ENCODE data around the gene POTEM.
"Not testable (repeated sequence)": the region's sequence is repeated elsewhere in the genome, so short reads cannot be mapped to it uniquely, and the experiment has no call there.

The POTEM gene

GRCh38 chr14:18967134-18967533 lies at the start of gene POTEM:
Gene POTEM, plus strand, starts transcription at chr14:18967434. Its CDS starts 52 bp downstream, at chr14:18967486.
- not testable (repeated sequence) for DNase-seq

GRCh38 chr14:18918345-18918744 lies 48.9 kb upstream of the POTEM start:
- DNase-seq = not testable (repeated sequence)

GRCh38 chr14:18920052-18920451 lies 47.2 kb upstream of the POTEM start:
- not testable (repeated sequence) for DNase-seq

GRCh38 chr14:18921055-18921701 lies 46.1 kb upstream of the POTEM start:
- DNase-seq = not testable (repeated sequence)

GRCh38 chr14:18936848-18937247 lies 30.4 kb upstream of the POTEM start:
- DNase-seq = not testable (repeated sequence)

- not testable (repeated sequence) for DNase-seq
Measured at GRCh38 chr14:18938733-18939132, 28.5 kb upstream of the POTEM start.

- peak in 1 of 2 donors; percentile 0 for DNase-seq
Measured at GRCh38 chr14:18949939-18950338, 17.3 kb upstream of the POTEM start.

- DNase-seq = peak in 1 of 2 donors; percentile 0
Measured at GRCh38 chr14:18953085-18953484, 14.1 kb upstream of the POTEM start.

- DNase-seq = not testable (repeated sequence)
Measured at GRCh38 chr14:18955816-18956215, 11.4 kb upstream of the POTEM start.

GRCh38 chr14:18961576-18961975 lies 5.7 kb upstream of the POTEM start:
- DNase-seq = not testable (repeated sequence)

GRCh38 chr14:18962143-18962542 lies 5.1 kb upstream of the POTEM start:
- not testable (repeated sequence) for DNase-seq

GRCh38 chr14:18963276-18963675 lies 4.0 kb upstream of the POTEM start:
- not testable (repeated sequence) for DNase-seq

GRCh38 chr14:18964878-18965277 lies 2.4 kb upstream of the POTEM start:
- not testable (repeated sequence) for DNase-seq

- not testable (repeated sequence) for DNase-seq
Measured at GRCh38 chr14:19002566-19002965, 35.3 kb downstream of the POTEM start.

- not testable (repeated sequence) for DNase-seq
Measured at GRCh38 chr14:19006490-19006889, 39.3 kb downstream of the POTEM start.

- not testable (repeated sequence) for DNase-seq
Measured at GRCh38 chr14:19007678-19008077, 40.4 kb downstream of the POTEM start.

- not testable (repeated sequence) for DNase-seq
Measured at GRCh38 chr14:19011029-19011428, 43.8 kb downstream of the POTEM start.

- DNase-seq = not testable (repeated sequence)
Measured at GRCh38 chr14:19011703-19012102, 44.5 kb downstream of the POTEM start.

GRCh38 chr14:19015185-19015584 lies 48.0 kb downstream of the POTEM start:
- not testable (repeated sequence) for DNase-seq

- not testable (repeated sequence) for DNase-seq
Measured at GRCh38 chr14:19025080-19025589, 57.9 kb downstream of the POTEM start.

- not testable (repeated sequence) for DNase-seq
Measured at GRCh38 chr14:19026649-19027351, 59.6 kb downstream of the POTEM start.

- DNase-seq = not testable (repeated sequence)
Measured at GRCh38 chr14:19027895-19028294, 60.7 kb downstream of the POTEM start.

GRCh38 chr14:19036811-19037382 lies 69.7 kb downstream of the POTEM start:
- DNase-seq = not testable (repeated sequence)
